Kidney tubule cell (primary cell): Measurements from ENCODE around the gene PLPP2.

ENCODE experiments used
- DNase-seq: peaks from one replicate; pipeline ENCODE4 v3.0.0-alpha.2; 2018; ENCODE audit warnings: low spot score

PLPP2 gene

DNA sequence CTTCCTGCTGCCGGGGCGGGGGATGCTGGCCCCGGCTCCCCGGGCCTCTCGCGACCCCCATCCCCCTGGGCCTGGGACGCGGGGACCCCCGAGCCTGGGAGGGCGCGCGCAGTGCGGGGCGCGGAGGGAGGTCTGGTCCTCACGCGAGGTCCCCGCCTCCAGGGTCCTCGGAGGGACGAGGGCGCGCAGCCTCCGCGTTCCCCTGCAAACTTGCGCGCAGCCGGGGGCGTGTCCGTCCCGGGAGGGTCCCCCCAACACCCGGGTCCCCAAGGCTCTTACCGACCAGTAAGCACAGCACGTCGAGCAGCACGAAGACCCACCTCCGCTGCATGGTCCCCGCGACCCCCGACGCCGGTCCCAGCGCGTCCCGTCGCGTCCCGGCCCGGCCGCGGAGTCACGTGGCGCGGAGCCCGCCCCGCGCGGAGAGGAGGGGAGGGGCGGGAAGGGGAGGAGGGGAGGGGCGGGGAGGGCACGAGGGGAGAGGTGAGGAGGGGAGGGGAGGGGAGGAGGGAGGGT lies at the start of gene PLPP2:
Gene PLPP2, minus strand, starts transcription at position 398 of the 516 bp plus-strand sequence. Its CDS starts 67 bp downstream, at position 331.
- DNase-seq = peak; percentile 31

DNA sequence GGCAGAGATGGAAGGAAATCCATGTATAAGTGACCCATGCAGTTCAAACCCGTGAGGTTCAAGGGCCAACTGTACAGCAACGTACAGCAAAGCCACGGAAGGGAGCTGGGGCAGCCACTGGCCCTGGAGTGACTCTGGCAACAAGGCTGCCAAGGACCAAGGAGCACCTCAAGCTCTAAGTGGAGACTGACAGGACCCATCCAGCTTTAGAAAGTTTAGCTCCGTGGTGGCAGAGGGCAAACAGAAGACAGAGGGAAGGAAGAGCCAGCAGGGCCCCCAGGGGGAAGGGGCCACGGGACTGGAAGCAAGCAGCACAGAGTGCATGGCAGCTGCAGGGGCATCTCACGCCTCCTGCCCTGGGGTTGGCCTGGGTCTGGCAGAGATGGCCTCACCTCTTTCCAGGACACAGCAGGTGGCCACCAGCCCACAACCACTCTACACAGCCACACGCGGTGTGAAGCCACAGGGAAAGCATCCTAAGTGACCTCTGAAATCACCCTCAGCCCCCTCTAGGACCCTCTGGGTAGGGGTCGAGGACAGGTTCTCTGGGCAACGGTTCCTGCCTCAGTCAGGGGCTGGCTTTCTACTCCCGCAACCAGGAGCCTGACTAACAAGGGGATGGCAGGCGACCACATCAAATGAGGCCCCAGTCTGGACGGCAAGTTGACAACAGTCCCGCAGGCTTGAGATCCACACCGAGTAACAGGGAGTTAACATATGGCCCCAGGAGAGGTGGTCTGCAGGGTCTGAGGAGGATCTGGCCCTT lies 49.6 kb upstream of the PLPP2 start:
- no peak for DNase-seq

DNA sequence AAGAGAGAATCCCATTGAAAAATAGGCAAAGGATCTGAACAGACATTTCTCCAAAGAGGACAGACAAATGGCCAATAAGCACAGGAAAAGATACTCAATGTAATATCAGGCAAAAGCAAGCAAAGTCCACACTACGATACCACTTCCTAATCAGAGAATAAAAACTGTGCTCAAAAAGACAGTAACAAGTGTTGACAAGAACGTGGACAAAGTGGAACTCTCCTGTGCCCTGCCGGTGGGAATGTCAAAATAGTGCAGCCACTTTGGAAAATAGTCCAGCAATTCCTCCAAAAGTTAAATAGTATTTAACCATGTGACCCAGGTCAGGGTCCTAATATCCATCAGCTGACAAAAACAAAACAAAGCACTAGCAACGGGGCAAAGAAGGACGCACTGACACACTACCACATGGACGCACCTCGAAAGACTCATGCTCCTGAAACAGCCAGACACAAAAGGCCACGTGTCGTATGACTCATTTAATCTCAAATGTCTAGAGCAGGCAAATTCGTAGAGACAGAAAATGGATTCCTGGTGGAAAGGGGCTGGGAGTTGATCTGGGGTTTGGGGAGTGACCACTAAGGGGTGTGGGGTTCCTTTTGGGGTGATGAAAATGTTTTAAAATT lies 48.2 kb upstream of the PLPP2 start:
- DNase-seq = no peak

DNA sequence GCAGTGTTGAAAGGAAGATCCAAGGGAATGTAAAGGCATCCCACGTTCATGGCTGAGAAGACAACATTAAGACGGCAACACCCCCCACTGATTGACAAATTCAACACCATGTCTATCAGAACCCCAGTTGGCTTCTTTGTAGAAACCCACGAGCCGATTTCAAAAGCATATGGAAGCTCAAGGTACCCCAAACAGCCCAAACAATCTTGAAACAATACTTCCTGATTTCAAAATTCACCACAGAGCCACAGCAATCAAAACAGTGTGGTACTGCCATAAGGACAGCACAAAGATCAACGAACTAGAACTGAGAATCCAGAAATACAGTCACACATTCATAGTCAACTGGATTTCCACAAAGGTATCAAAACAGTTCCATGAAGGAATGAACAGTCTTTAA lies 47.2 kb upstream of the PLPP2 start:
- DNase-seq = no peak

GRCh38 chr19:336067-336614 lies 44.9 kb upstream of the PLPP2 start:
- no peak for DNase-seq

DNA sequence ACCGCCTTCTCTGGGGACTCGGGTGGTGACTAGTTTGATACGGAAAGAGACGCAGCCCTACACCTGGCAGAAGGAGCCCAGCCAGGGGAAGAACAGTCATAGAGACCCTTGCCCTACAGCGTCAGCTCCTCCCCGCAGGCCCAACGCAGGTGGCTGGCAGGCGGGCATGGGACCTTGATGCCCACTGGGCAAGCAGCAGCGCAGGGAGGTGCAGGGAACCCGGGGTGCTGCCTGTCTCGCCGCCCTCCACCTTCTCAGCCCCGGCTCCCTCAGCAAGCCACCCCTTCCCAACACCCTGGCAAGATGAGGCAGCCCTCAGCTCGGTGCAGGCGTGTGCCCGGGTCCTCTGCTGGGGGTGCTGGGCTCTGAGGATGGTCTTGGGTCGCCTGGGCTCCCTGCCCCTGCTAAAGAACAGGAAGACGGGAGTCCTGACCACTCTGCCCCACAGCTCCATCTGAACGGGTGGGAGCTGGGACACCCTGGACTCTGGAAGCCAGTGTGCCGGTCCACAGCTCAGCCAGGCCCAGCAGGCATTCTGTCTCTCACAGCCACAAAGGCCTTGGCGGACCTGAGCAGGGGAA lies 44.4 kb upstream of the PLPP2 start:
- DNase-seq = no peak

DNA sequence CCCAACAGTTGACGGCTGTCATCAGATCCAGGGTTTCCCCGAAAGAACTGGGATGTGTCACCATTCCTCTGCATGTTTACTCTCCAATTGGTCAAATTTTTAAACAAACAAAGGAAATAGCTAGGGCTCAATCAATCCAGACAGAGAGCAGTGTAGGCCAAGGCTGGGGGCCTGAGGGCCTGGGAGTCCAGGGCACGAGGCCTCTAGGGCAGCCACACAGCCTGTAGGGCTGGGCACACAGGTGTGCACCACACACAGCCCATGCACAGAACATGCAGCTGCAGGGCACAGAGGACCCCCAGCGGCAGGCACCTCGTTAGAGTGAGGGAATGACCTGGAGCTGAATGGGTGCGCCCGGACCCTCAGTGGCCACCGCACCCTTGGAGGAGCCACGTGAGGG lies 43.9 kb upstream of the PLPP2 start:
- no peak for DNase-seq

DNA sequence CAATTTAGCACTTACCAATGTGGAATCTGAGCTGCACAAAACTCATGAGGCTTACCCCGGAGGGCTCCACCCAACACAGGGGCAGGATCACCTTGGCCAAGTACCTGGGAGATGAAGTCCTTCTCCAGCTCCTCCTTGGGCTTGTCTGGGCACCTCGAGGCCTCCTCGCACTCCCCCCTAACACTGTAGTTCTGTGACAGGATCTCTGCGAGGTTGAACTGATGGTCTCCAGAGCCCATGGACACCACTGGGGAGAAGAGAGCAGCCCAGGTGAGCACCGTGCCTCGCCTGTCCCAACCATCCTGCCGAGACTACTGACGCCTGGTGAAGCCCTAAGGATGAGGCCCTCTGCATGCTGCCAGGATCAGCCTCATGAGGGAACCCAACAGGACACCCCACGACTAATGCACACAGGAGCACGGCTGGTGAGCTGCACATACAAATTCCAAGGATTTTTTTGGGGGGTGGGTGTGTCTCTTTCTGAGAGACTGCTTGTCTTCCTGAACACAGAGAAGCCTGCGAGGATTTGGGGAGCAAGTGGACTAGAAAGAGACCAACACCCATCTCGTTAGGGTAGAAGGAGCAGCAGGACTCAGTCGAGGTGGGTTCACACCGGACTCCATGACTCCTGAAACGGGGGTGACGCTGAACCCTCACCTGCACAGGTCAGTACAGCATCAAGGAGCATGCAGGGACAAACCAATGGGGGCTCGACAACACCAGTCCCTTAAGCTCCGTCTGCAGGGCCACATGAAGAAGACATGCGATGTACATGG lies 43.3 kb upstream of the PLPP2 start:
- DNase-seq = no peak

DNA sequence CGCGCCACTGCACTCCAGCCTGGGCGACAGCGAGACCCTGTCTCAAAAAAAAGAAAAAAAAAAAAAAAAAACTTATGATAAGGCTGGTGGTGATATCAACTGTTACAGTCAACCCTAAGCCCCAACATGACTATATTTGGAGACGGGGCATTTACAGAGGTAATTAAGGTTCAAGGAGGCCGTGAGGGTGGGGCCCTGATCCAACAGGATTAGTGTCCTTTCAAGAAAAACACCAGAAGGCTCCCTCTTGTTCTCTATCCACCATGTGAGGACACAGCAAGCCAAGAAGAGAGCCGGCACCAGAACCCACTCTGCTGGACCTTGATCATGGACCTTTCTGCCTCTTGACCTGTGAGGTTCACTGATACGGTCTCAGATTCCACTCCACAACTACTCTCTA lies 39.3 kb upstream of the PLPP2 start:
- no peak for DNase-seq

DNA sequence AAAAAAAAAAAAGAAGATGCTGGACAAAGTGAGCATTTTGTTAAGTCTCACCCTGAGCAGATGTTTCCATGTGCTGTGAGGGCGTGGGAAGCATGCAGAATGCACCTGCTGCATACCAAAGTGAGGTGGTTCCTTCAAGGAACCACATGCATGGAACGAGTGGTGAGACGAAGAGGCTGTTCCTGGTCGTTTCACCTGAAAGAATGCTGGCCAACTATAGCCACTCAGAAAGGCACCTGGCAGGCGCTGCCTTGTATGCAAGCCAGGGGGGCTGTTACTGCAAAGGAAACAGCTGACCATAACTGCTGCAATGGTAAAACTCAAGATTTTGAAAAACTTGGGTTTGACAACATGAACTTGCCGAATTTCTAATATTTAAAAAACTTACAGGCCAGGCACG lies 38.7 kb upstream of the PLPP2 start:
- DNase-seq = no peak

DNA sequence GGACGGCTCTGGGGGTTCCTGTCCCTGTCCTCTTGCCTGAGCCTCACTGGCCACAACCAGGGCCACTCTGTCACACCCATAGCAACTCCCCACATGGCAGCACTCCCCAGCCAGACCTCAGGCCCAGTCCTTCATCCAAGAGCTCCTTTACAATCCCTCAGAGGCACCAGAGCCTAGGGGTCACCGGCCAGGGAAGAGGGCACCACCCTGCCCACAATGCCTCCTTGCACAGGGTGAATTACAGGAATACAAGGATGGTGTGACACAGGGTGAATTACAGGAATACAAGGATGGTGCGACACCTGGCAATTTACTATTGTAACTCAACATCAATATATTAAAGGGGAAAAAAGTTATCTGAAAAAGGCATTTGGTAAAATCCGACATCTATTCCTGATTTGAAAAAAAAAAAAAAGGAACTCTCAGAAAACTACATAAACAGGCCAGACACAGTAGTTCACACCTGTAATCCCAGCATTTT lies 36.9 kb upstream of the PLPP2 start:
- no peak for DNase-seq

- DNase-seq = no peak
Measured at GRCh38 chr19:327291-328024, 36.3 kb upstream of the PLPP2 start.

GRCh38 chr19:326871-327270 lies 35.7 kb upstream of the PLPP2 start:
- DNase-seq = no peak

DNA sequence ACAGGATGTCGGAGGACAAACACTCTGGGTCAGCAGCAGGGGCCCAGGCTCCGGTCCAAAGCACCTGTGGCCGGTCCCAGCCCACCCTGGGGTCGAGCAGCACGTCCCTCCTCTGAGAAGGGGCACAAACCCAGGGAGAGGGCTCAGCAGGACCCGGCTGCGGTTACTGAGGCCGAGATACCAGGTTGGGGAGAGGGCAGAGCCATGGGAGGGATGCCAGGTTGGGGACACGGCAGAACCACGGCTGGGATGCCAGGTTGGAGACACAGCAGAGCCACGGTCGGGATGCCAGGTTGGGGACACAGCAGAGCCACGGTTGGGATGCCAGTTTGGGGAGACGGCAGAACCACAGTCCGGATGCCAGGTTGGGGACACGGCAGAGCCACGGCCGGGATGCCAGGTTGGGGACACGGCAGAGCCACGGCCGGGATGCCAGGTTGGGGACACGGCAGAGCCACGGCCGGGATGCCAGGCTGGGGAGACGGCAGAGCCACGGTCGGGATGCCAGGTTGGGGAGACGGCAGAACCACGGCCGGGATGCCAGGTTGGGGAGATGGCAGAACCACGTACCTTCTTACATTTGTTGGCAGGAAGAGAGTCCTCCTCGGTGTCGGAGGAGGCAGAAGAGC lies 34.8 kb upstream of the PLPP2 start:
- DNase-seq = no peak

GRCh38 chr19:325173-325936 lies 34.2 kb upstream of the PLPP2 start:
- no peak for DNase-seq

DNA sequence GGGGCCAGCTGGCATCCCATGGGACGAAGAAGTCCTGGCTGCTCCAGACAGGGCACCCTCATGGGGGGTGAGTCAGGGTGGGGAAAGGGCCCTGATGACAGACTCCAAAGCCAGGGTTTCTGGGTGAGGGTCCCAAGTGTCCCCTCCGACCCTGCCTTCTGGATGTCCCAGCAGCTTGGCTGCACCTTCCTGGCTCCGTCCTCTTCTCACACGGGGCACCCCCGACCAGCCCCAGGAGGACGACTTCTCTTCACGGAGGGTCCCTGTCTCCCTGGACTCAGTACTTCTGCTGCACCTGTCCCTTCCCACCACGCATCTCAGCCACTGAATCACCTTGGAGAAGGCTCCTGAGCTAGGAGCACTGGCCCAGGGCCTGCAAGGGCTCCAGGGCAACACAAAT lies 33.5 kb upstream of the PLPP2 start:
- DNase-seq = no peak

- no peak for DNase-seq
Measured at GRCh38 chr19:322616-323015, 31.4 kb upstream of the PLPP2 start.

DNA sequence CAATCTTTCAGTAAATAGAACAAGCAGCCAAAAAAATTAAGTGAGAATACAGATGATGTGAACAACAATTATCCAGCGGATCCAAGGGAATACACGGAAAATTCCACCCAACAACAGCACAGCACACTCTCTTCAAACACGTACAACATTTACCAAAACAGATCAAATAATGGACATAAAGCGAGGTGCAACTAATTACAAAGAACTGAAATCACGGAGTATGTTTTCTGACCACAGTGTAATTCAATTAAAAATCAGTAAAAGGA lies 27.2 kb upstream of the PLPP2 start:
- DNase-seq = no peak

GRCh38 chr19:317710-318508 lies 26.7 kb upstream of the PLPP2 start:
- DNase-seq = no peak

- DNase-seq = no peak
Measured at GRCh38 chr19:315811-316210, 24.6 kb upstream of the PLPP2 start.
